Type B pancreatic cell (in vitro differentiated cells): ENCODE measurements around the gene TLNRD1. TPM values are rescaled to one million over a fixed set of nuclear protein-coding genes. Genes with fewer than 3 reads are reported as not detected.

Source experiments
- DNase-seq: peaks from one replicate; pipeline ENCODE4 v3.0.0; 2021; ENCODE audit warnings: mixed read lengths; ENCODE audit not compliant: unreplicated experiment; ENCODE audit errors: extremely low spot score
- H3K27ac Mint-ChIP-seq: 2 replicates; pipeline ENCODE4 v1.8.0; 2021; ENCODE audit warnings: mild to moderate bottlenecking, mixed read lengths
- H3K27me3 Mint-ChIP-seq: 2 replicates; pipeline ENCODE4 v1.8.0; 2021; ENCODE audit warnings: mixed read lengths
- H3K36me3 Mint-ChIP-seq: 2 replicates; pipeline ENCODE4 v1.8.0; 2021; ENCODE audit warnings: mixed read lengths
- H3K4me1 Mint-ChIP-seq: one replicate; pipeline ENCODE4 v1.8.0; 2021; ENCODE audit warnings: mixed read lengths; ENCODE audit not compliant: unreplicated experiment
- H3K4me3 Mint-ChIP-seq: 2 replicates; pipeline ENCODE4 v1.8.0; 2021; ENCODE audit warnings: mild to moderate bottlenecking, mixed read lengths
- H3K9me3 Mint-ChIP-seq: 2 replicates; pipeline ENCODE4 v1.8.0; 2021; ENCODE audit warnings: mixed read lengths
- CTCF ChIP-seq: fragments of 200-600 bp; sonication (generic); conservative IDR thresholded peaks from 2 replicates; pipeline ENCODE4 v1.5.0; 2021; ENCODE audit warnings: antibody characterized with exemption, mild to moderate bottlenecking
- total RNA-seq: library from RNA; stranded (reverse); gene quantifications from 2 replicates; pipeline ENCODE4 v1.2.1, GENCODE V29; 2021; ENCODE audit warnings: low replicate concordance

The TLNRD1 gene
- total RNA-seq, 1 donor from 2014 or later, result 20.1 TPM

DNA sequence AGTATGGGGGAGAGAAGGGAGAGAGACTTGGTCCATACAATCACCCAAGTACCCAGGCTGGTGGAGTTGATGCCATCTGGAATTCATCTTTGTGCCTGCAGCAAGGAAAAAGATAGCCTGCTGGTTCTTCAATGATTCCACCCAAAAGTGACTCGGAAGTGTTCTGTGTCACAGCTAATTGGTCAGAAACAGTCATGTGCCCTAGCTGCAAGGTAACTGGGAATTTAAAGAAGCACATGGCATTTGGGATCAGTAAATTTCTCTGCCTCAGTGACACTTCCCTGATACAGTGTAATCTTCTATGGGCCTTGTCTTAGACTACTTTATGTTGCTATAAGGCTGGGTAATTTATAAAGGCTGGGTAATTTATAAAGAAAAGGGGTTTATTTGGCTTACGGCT lies 17.5 kb downstream of the TLNRD1 start:
- Mint-ChIP-seq H3K9me3 (no peaks in the 10 kb centered on the region), H3K27me3 (no peaks in the 10 kb centered on the region), H3K36me3 (no peaks in the 10 kb centered on the region), H3K4me1 (peaks cover 4% of the 10 kb centered on the region), H3K27ac (no peak overlapping the region), H3K4me3 (no peak overlapping the region)
- no peak for TF ChIP-seq CTCF
- no peak for DNase-seq

DNA sequence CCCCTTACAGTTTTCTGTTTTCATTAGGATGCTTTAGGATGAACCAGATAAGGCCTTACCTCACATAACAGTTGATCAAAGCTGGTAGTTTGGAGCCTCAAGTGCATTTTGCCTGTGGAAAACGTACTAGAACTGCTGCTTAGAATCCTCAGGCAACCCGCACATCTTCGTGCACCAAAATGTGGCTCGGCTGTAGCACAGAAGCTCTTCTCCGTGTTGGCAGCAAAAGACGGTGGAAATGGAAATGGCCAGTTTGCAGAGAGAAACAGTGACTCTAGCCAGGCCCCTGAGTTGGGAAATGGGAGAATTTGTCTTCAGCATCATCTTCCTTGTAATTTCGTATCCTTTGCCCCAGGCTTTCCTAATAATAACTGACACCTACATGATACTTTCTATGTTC lies 20.6 kb downstream of the TLNRD1 start:
- Mint-ChIP-seq H3K27me3 (no peaks in the 10 kb centered on the region), H3K27ac (no peak overlapping the region), H3K9me3 (no peaks in the 10 kb centered on the region), H3K4me1 (peaks cover 28% of the 10 kb centered on the region), H3K36me3 (no peaks in the 10 kb centered on the region), H3K4me3 (no peak overlapping the region)
- no peak for TF ChIP-seq CTCF
- DNase-seq, result no peak

DNA sequence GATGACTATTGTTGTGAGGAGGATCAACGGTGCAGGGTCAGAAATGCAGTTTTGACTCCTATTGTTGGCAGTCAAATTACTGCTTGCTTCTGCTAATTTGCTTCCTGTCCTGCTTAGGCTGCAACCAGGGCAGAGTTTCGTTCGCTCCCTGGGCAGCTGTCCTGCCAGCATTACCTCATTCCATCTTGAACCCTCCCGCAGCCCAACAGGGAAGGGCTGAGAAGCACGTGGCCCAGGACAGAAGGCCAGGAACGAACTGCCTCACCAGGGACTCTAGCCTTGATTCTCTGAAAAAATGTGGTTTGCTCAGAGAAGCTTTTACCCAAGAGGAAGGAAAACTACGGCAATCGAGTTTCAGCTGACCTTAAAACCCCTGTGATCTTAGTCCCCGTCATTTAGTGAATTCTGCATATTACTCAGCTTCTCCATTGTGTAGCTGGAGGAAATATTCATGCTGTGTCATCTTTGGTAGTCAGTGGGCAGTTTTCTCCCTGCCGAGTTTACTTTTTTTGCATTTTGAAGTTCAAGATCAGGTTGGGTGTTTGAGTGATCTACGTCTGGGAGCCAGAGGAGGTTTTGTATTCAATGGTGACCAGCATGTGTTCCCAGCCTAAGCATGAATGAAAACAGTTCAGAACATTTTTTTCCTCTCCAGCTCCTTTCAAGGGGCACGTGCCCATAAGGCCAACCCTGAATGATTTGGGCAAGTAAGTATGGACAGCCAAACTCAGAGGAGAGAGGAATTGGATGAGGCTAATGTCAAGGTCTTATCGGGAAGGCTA lies 23.0 kb downstream of the TLNRD1 start:
- Mint-ChIP-seq H3K27ac (peak overlapping the region; percentile 53), H3K4me3 (peak overlapping the region; percentile 32), H3K36me3 (no peaks in the 10 kb centered on the region), H3K4me1 (peaks cover 30% of the 10 kb centered on the region), H3K27me3 (no peaks in the 10 kb centered on the region), H3K9me3 (no peaks in the 10 kb centered on the region)
- TF ChIP-seq CTCF, result no peak
- DNase-seq, result no peak

GRCh38 chr15:81024265-81024872 lies 23.6 kb downstream of the TLNRD1 start:
- Mint-ChIP-seq H3K9me3 (no peaks in the 10 kb centered on the region), H3K27ac (no peak overlapping the region), H3K27me3 (no peaks in the 10 kb centered on the region), H3K4me1 (peaks cover 30% of the 10 kb centered on the region), H3K36me3 (no peaks in the 10 kb centered on the region), H3K4me3 (peak overlapping the region; percentile 32)
- no peak for DNase-seq
- TF ChIP-seq CTCF, result no peak

GRCh38 chr15:81024936-81025335 lies 24.2 kb downstream of the TLNRD1 start:
- H3K36me3 Mint-ChIP-seq, result no peaks in the 10 kb centered on the region
- H3K27me3 Mint-ChIP-seq, result no peaks in the 10 kb centered on the region
- H3K9me3 Mint-ChIP-seq, result no peaks in the 10 kb centered on the region
- H3K4me3 Mint-ChIP-seq, result no peak overlapping the region
- H3K27ac Mint-ChIP-seq, result no peak overlapping the region
- no peak for DNase-seq
- peaks cover 30% of the 10 kb centered on the region for H3K4me1 Mint-ChIP-seq
- no peak for TF ChIP-seq CTCF
